Activated CD8-positive, alpha-beta memory T cell treated with anti-CD3 and anti-CD28 coated beads for 1 hour (primary cell): Measurements from ENCODE around the gene PLEKHG5.
A peak's percentile ranks its signal among the peaks of the same experiment; 100 is the strongest.

Experiments
- DNase-seq, 2 donors: peaks; one replicate each; pipeline ENCODE4 v3.0.0-alpha.2; 2020; ENCODE audit warnings: low read depth in 1 of 2; ENCODE audit errors: extremely low read depth in 1 of 2

PLEKHG5 gene

DNA sequence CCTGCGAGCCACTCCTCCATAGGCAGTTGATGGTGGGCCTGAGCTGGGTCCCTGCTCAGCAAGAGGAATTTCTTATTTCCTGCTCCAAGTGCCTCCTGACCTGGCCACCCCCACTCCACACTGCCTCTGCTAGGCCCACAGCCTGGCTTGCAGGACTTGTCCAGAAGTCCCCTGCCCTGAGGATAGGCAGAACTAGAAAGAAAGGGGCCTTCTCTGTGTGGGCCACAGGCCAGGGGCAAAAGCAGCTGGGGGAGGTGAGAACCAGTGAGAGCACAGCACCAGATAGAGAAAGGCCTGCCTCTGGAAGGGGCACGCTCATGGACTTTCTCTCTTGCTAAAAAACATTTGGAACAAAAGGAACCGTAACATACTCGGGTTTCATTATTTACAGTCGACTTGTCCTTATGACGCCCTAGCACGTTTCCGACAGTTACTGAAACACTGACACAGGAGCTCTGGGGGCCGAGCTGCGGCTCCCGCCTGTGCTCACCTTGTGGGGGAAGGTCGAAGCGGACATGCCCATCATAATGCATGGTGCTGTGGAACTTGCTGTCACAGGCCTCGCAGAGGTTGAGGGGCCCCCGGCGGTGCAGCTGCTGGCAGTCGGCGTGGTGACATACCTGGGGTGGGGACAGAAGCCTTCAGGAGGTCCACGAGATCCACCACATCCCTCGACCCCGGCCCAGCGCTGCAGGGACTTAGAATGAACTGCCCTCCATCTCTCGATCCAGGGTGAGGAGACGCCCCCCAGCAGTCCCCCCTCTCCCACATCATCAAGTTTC lies 14.2 kb downstream of the PLEKHG5 start:
- no peak for DNase-seq

DNA sequence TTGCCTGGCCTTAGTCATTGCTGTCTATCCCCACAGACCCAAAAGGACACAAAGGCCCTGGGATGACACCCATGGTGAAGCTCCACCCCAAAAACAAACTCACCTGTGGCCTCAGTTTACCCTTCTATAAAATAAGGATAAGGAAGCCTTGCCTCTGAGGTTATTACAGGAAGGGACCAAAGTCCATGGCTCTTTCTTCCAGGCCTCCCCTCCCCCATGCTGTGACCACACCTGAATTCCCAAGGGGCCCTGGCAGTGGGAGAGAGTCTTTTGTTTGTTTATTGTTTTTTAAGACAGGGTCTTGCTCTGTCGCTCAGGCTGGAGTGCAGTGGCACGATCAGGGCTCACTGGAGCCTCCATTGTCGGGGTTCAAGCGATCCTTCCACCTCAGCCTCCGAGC lies 15.0 kb downstream of the PLEKHG5 start:
- no peak for DNase-seq

DNA sequence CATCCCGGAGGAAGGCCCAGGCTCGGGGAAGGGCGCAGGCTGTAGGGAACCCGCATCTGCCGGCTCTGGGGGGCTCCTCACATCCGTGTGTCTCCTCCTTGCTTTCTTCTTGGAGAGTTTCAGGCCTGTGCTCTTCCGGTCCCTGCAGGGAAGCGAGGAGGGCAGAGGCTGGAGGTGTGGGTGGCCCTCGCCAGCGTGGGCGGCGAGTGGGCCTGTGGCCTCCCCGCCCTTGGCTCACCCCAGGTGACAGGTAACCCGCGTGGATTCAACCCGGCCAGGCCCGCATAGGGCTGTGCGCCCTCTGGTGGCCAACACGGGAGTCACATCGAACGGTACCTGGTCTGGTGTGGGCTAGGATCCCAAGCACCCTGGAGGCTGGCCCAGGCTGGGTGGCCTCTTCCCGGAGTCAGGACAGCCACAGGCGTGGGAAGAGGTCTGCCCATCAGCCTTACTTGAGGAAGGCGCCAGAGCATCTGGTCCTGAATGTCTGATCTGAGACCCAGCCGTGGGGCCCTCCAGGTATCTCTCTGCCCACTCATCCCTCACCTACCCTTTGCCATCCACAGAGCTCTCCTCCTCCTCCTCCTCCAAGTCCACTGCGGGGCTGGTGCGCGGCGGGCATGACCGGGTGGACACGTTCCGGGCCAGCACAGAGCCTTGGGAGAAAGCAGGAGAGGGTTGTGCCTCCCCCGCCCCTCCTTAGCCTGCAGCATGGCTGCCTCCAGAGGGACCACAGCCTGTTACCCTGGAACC lies 15.9 kb downstream of the PLEKHG5 start:
- DNase-seq = peak in 1 of 2 donors; percentile 73

- no peak for DNase-seq
These were observed 16.6 kb downstream of the PLEKHG5 start for GRCh38 chr1:6474815-6475282.

GRCh38 chr1:6473974-6474814 lies 17.3 kb downstream of the PLEKHG5 start:
- no peak for DNase-seq

GRCh38 chr1:6473156-6473555 lies 18.3 kb downstream of the PLEKHG5 start:
- no peak for DNase-seq

DNA sequence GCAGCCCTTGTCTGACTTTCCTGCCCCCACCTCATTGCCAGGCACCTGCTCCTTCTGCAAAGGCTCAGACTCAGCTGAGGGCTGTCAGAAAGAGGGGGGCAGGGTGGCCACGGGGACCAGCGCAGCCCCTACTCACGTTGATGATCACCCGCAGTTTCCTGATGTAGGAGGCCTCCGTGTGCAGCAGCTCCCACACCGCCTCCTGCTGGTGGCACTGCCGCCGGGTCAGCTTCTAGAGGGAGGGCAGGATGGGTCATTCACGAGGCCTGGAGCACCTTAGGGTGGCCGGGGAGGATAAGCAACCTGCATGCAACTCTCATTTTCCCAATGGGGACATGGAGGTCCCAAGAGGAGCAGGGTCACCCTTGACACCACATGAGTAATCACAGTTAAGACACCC lies 19.1 kb downstream of the PLEKHG5 start:
- DNase-seq = no peak

DNA sequence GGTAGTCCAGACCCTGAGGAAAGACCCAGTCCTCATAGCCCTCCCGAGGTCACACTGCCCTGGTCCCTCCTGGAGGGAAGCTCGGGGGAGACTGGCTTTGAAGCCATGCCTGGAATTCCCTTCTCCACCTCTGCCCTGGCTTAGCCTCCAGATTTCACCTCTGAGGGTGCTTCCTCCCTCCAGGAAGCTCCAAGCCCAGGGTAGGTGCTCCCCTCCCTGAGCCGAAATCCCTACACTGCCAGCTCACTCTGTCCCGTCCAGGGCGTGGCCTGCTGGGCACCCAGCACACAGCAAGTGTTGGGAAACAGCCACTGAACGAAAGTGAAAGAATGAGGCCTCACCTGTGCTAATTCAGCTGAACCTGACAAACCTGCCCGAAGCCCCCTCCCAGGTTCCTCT lies 19.5 kb downstream of the PLEKHG5 start:
- DNase-seq = no peak

GRCh38 chr1:6471086-6471969 lies 20.1 kb downstream of the PLEKHG5 start:
- no peak for DNase-seq

- no peak for DNase-seq
These were observed 21.1 kb downstream of the PLEKHG5 start for GRCh38 chr1:6470132-6471085.

DNA sequence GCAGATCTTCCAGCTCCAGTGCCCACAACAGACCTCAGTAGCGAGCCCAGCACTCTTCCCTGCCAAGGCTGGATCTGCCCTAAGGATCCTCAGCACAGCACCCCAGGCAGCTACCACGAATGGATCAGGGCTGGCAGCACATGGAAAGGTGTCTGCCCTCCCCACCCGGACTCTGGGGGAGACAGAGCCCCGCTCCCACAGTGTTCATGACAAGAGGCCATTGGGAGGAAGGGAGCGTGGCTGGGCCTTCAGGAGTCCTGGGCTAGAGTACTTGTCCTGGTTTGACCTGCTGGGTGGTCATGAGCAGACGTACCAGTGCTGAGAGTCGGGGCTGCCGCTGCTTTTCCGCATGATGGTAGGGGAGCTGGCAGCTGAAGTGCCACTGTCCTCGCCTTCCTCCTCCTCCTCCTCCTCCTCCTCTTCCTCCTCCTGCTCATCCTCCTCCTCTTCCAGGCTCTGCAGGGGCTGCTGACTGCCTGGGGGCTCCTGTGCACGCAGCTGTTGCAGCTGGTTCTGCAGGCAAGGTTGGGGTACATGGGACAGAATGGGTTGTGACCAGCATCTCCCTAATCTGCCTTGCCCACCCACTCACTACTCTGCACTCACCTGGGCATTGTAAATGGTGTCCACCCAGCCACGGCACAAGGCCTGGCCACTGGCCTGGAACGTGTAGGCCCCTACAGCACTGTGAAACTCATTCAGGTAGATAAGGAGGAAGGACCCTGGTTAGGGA lies 22.6 kb downstream of the PLEKHG5 start:
- DNase-seq = no peak

- no peak for DNase-seq
These were observed 23.5 kb downstream of the PLEKHG5 start for GRCh38 chr1:6467744-6468688.

DNA sequence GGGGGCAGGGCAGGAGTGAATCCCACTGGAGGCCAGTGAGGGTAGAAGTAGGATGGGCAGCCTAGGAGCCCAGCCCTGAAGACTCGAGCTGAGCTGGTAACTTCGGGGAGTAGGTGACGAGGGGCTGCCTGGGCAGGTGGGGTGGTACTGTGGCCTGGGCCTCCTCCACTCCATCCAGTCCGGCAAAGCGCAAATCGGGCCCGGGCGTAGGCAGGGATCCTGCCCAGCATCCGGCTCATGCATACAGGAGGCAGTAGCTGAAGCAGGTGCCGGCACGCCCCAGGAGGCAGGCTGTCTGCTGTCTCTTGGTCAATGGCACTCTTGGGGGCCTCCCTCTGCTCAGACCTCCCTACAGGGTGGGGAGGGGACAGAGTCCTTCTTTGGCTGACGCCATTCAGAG lies 24.2 kb downstream of the PLEKHG5 start:
- no peak for DNase-seq

GRCh38 chr1:6466751-6467150 lies 24.7 kb downstream of the PLEKHG5 start:
- no peak for DNase-seq

DNA sequence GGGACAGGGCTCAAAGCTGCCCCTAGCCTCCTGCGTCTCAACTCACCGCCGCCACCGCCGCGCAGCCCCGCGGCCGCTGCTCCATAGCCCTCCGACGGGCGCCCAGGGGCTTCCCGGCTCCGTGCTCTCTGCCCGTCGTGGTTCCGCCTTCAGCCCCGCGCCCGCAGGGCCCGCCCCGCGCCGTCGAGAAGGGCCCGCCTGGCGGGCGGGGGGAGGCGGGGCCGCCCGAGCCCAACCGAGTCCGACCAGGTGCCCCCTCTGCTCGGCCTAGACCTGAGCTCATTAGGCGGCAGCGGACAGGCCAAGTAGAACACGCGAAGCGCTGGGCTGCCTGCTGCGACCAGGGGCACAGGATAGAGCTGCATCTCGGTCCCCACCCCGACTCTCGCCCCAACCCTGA lies 25.4 kb downstream of the PLEKHG5 start, which contains the start of gene TNFRSF25:
Gene TNFRSF25 (minus strand): TSS at position 151 of the 400 bp plus-strand sequence. CDS start 66 bp downstream, at position 85.
- peak in 1 of 2 donors; percentile 42 for DNase-seq

GRCh38 chr1:6465461-6466005 lies 25.9 kb downstream of the PLEKHG5 start:
- no peak for DNase-seq

DNA sequence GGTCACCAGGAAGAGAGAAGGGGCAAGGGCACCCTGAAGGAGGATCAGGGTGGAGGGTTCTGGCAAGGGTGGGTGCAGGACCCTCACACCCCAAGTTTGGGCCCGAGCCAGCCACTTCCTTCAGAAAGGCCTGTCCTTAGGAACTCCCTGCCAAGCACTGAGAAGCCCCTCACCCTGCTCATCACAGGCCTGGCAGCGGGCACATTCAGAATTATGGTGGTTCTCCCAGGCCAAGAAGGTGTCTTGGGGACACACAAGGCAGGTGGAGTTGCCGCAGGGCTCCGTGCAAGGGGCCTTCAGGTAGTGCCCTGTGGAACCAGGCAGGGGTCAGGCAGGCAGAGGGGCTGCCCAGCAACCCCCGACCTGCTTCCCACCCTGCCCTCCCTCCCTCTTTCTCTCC lies 26.6 kb downstream of the PLEKHG5 start:
- no peak for DNase-seq
